ENCODE measurements around the gene DLEC1.
"Not testable (repeated sequence)": the region's sequence is repeated elsewhere in the genome, so short reads cannot be mapped to it uniquely, and the experiment has no call there.

Gene DLEC1

DNA sequence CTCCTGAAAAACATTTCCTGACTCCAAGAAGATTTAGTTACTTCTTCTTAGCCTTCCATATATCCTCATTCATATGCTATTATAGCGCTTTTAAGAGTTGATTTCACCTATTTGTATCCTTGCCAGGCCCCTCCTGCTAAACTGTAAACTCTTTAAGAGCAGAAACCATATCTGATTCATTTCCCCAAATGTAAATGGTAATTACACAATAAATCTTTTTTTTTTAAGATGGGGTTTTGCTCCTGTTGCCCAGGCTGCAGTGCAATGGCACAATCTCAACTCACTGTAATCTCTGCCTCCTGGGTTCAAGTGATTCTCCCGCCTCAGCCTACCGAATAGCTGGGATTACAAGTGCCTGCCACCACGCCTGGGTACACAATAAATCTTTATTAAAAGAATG lies 4.5 kb downstream of the DLEC1 start:
- H3K27ac ChIP-seq (ENCODE audit: low read depth, low read length), result no peak overlapping the region
- H3K4me1 ChIP-seq (ENCODE audit: control insufficient read depth, insufficient read depth, low read length), result peaks cover 13% of the 10 kb centered on the region
- H3K9ac ChIP-seq (ENCODE audit: low read length), result no peak overlapping the region
- no peaks in the 10 kb centered on the region for H3K36me3 ChIP-seq (ENCODE audit: control insufficient read depth, insufficient read depth, low read length)
- peaks cover 25% of the 10 kb centered on the region for H3K27me3 ChIP-seq (ENCODE audit: control insufficient read depth, insufficient read depth, low read length)
- no peak overlapping the region for H3K4me3 ChIP-seq (ENCODE audit: low read depth, low read length)
- no peaks in the 10 kb centered on the region for H3K9me3 ChIP-seq (ENCODE audit: control insufficient read depth, insufficient read depth, low read depth, low read length)

DNA sequence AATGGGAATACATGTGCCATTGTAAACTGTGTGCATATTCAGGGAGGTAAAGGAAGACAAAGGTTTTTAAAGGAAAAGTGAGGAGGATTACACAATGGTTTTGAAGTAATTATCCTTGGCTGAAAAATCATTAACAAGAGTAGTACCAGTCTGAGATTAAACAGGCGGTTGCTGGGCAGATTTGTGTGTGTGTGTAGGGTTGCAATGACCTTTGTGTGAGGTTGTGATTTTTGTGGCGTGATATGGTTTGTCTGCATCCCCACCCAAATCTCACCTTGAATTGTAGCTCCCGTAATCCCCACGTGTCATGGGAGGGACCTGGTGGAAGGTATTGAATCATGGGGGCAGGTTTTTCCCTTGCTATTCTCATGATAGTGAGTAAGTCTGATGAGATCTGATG lies 7.0 kb downstream of the DLEC1 start:
- H3K9ac ChIP-seq (ENCODE audit: low read length), result no peak overlapping the region
- H3K27ac ChIP-seq (ENCODE audit: low read depth, low read length), result no peak overlapping the region
- H3K4me3 ChIP-seq (ENCODE audit: low read depth, low read length), result no peak overlapping the region
- H3K36me3 ChIP-seq (ENCODE audit: control insufficient read depth, insufficient read depth, low read length), result no peaks in the 10 kb centered on the region
- H3K9me3 ChIP-seq (ENCODE audit: control insufficient read depth, insufficient read depth, low read depth, low read length), result no peaks in the 10 kb centered on the region
- peaks cover 4% of the 10 kb centered on the region; the same call in 1 of the 2 replicates for H3K27me3 ChIP-seq (ENCODE audit: control insufficient read depth, insufficient read depth, low read length)
- H3K4me1 ChIP-seq (ENCODE audit: control insufficient read depth, insufficient read depth, low read length), result no peaks in the 10 kb centered on the region

DNA sequence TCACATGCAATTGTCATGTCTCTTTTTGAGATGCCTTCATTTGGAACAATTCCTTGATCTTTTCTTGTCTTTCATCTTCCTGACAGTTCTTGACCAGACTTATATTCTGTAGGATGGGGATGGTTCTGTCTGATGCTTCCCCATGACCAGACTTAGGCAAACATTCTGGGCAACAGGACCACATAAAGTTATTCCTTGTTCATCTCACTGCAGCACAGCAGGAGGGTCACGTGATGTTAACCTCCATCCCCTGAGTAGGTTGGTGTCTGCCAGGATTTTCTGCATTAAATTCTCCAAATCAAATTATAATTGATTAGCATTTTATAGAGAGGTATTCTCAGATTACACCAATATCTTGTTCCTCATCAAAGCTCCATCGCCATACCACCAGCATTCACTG lies 7.8 kb downstream of the DLEC1 start:
- Histone ChIP-seq H3K9ac (ENCODE audit: low read length) (no peak overlapping the region), H3K27ac (ENCODE audit: low read depth, low read length) (no peak overlapping the region), H3K27me3 (ENCODE audit: control insufficient read depth, insufficient read depth, low read length) (peaks cover 4% of the 10 kb centered on the region; the same call in 1 of the 2 replicates), H3K4me1 (ENCODE audit: control insufficient read depth, insufficient read depth, low read length) (no peaks in the 10 kb centered on the region), H3K9me3 (ENCODE audit: control insufficient read depth, insufficient read depth, low read depth, low read length) (peaks cover 8% of the 10 kb centered on the region), H3K36me3 (ENCODE audit: control insufficient read depth, insufficient read depth, low read length) (no peaks in the 10 kb centered on the region), H3K4me3 (ENCODE audit: low read depth, low read length) (no peak overlapping the region)

DNA sequence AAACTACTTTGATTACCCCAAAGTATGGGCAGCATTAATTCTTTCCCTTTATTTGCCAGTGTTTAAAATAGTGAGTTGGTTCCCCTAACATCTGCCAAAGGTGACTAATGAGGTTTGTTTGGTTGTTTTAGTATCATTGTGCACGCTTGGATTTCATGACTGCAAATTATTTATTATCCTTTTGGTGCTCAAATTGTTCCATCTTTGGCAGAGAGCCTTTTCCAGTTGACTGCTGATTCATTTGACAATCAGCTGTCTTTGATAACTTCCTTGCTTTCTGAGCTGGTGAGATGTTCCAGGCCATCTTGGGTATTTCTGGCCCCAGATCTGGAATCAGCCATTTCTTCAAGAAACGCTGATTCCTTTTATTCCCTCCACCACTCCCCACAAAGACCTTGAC lies 8.9 kb downstream of the DLEC1 start:
- Histone ChIP-seq H3K9me3 (ENCODE audit: control insufficient read depth, insufficient read depth, low read depth, low read length) (peaks cover 17% of the 10 kb centered on the region), H3K36me3 (ENCODE audit: control insufficient read depth, insufficient read depth, low read length) (no peaks in the 10 kb centered on the region), H3K9ac (ENCODE audit: low read length) (no peak overlapping the region), H3K27ac (ENCODE audit: low read depth, low read length) (no peak overlapping the region), H3K4me3 (ENCODE audit: low read depth, low read length) (no peak overlapping the region), H3K4me1 (ENCODE audit: control insufficient read depth, insufficient read depth, low read length) (no peaks in the 10 kb centered on the region), H3K27me3 (ENCODE audit: control insufficient read depth, insufficient read depth, low read length) (peaks cover 4% of the 10 kb centered on the region; the same call in 1 of the 2 replicates)

DNA sequence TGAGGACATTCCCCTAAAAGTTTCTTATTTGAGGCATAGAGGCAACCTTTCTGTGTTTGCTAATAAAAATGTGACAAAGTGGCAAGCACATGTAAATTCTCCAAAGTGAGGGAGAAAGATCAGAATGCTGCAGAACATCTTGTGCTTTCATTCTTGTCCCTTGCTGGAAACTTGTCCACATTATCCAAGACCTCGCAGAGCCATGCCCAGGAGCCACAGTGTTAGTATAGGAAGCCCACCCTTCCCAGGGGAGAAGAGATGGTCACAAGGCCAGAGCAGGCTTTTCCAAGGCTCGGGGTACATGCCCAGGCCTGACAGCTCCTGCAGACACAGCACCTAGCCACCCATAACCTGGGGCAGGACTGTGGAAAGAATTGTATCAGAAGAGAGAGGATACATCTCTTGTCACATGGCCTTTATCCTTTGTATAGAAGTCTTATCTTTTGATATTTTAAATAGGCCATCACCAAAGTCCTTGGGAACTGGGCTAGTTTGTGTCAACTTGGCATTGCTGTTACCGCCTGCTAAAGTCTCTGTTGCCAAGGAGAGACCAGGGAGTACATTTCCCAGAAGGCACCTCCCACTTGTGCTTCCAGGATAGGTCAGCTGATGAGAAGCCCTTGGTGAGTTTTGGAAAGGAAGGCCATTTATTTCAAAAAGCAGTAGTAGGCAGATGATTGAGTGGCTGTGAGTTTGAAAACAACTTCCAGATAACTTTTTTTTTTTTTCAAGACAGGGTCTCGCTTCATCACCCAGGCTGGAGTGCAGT lies 10.5 kb downstream of the DLEC1 start:
- no peak overlapping the region for H3K4me3 ChIP-seq (ENCODE audit: low read depth, low read length)
- H3K27ac ChIP-seq (ENCODE audit: low read depth, low read length), result no peak overlapping the region
- H3K36me3 ChIP-seq (ENCODE audit: control insufficient read depth, insufficient read depth, low read length), result no peaks in the 10 kb centered on the region
- H3K4me1 ChIP-seq (ENCODE audit: control insufficient read depth, insufficient read depth, low read length), result no peaks in the 10 kb centered on the region
- peaks cover 18% of the 10 kb centered on the region for H3K9me3 ChIP-seq (ENCODE audit: control insufficient read depth, insufficient read depth, low read depth, low read length)
- peaks cover 2% of the 10 kb centered on the region; the same call in 1 of the 2 replicates for H3K27me3 ChIP-seq (ENCODE audit: control insufficient read depth, insufficient read depth, low read length)
- no peak overlapping the region for H3K9ac ChIP-seq (ENCODE audit: low read length)

DNA sequence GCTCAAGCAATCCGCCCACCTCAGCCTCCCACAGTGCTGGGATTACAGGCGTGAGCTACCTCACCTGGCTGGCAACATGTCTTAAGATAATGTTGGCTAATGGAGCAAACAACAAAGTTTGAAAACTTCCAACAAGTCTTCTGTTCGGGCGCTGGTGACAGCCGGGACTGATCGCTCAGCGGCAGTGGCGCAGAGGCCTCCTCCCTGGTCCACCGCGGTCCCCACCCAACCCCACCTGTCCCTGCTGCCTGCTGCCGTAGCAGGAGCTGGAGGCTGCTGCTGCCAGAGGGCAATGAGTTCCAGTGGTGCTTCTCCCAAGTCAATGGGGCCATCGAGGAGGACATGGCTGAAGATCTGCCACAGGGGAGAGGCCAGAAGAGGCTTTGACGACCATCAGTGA lies 12.1 kb downstream of the DLEC1 start:
- Histone ChIP-seq H3K9ac (ENCODE audit: low read length) (no peak overlapping the region), H3K27me3 (ENCODE audit: control insufficient read depth, insufficient read depth, low read length) (no peaks in the 10 kb centered on the region), H3K27ac (ENCODE audit: low read depth, low read length) (no peak overlapping the region), H3K9me3 (ENCODE audit: control insufficient read depth, insufficient read depth, low read depth, low read length) (peaks cover 23% of the 10 kb centered on the region), H3K4me3 (ENCODE audit: low read depth, low read length) (no peak overlapping the region), H3K4me1 (ENCODE audit: control insufficient read depth, insufficient read depth, low read length) (no peaks in the 10 kb centered on the region), H3K36me3 (ENCODE audit: control insufficient read depth, insufficient read depth, low read length) (no peaks in the 10 kb centered on the region)

DNA sequence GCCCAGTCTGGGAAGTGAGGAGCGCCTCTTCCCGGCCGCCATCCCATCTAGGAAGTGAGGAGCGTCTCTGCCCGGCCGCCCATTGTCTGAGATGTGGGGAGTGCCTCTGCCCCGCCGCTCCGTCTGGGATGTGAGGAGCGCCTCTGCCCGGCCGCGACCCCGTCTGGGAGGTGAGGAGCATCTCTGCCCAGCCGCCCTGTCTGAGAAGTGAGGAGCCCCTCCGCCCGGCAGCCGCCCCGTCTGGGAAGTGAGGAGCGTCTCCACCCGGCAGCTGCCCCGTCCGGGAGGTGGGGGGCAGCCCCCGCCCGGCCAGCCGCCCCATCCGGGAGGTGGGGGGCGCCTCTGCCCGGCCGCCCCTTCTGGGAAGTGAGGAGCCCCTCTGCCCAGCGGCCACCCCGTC lies 14.3 kb downstream of the DLEC1 start:
- H3K9ac ChIP-seq (ENCODE audit: low read length); H3K36me3 ChIP-seq (ENCODE audit: control insufficient read depth, insufficient read depth, low read length); H3K4me3 ChIP-seq (ENCODE audit: low read depth, low read length); H3K4me1 ChIP-seq (ENCODE audit: control insufficient read depth, insufficient read depth, low read length); H3K27me3 ChIP-seq (ENCODE audit: control insufficient read depth, insufficient read depth, low read length); H3K27ac ChIP-seq (ENCODE audit: low read depth, low read length): not testable (repeated sequence)
- H3K9me3 ChIP-seq (ENCODE audit: control insufficient read depth, insufficient read depth, low read depth, low read length), result peaks cover 23% of the 10 kb centered on the region

DNA sequence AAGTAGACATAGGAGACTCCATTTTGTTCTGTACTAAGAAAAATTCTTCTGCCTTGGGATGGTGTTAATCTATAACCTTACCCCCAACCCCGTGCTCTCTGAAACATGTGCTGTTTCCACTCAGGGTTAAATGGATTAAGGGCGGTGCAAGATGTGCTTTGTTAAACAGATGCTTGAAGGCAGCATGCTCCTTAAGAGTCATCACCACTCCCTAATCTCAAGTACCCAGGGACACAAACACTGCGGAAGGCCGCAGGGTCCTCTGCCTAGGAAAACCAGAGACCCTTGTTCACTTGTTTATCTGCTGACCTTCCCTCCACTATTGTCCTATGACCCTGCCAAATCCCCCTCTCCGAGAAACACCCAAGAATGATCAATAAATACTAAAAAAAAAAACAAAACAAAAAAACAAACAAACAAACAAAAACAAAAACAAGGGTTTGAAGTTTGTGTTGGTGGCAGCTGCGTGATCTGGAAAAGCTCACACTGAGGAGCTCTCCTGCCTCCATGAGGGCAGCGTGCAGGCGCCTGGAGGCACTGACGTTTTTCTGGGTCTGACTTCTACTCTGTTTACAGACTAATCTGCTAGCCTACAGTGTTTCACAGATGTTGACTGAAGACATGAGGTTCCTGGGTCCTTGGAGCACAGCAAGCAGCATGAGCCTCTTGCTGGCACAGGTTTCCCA lies 14.9 kb downstream of the DLEC1 start:
- H3K27ac ChIP-seq (ENCODE audit: low read depth, low read length); H3K27me3 ChIP-seq (ENCODE audit: control insufficient read depth, insufficient read depth, low read length); H3K4me3 ChIP-seq (ENCODE audit: low read depth, low read length); H3K9ac ChIP-seq (ENCODE audit: low read length); H3K36me3 ChIP-seq (ENCODE audit: control insufficient read depth, insufficient read depth, low read length); H3K4me1 ChIP-seq (ENCODE audit: control insufficient read depth, insufficient read depth, low read length): not testable (repeated sequence)
- H3K9me3 ChIP-seq (ENCODE audit: control insufficient read depth, insufficient read depth, low read depth, low read length), result peaks cover 23% of the 10 kb centered on the region

DNA sequence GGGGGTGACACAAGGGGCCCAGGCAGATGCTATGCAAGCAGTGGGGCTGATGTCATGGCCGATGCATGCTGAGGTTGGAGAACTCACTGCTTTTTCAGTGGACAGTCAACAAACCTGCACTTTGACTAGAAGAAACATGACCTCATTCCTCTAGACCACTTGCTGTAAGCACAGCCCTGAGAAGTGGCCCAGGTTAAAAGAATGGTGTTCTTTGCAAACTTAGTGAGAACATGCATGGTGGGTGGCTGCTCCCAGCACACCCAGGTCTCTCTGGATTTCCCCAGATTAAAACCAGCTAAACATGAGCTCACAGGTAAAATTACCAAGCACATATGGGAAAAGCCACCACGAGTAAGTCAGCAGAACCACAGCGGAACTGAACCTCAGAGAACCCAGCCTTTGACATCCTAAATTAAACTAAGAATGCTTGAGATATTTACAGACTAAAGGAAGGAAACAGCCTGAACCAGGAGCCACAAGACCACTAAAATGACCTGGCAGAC lies 15.5 kb downstream of the DLEC1 start:
- Histone ChIP-seq H3K9ac (ENCODE audit: low read length) (no peak overlapping the region), H3K9me3 (ENCODE audit: control insufficient read depth, insufficient read depth, low read depth, low read length) (peaks cover 23% of the 10 kb centered on the region), H3K27me3 (ENCODE audit: control insufficient read depth, insufficient read depth, low read length) (no peaks in the 10 kb centered on the region), H3K36me3 (ENCODE audit: control insufficient read depth, insufficient read depth, low read length) (no peaks in the 10 kb centered on the region), H3K4me3 (ENCODE audit: low read depth, low read length) (no peak overlapping the region), H3K27ac (ENCODE audit: low read depth, low read length) (no peak overlapping the region), H3K4me1 (ENCODE audit: control insufficient read depth, insufficient read depth, low read length) (no peaks in the 10 kb centered on the region)

DNA sequence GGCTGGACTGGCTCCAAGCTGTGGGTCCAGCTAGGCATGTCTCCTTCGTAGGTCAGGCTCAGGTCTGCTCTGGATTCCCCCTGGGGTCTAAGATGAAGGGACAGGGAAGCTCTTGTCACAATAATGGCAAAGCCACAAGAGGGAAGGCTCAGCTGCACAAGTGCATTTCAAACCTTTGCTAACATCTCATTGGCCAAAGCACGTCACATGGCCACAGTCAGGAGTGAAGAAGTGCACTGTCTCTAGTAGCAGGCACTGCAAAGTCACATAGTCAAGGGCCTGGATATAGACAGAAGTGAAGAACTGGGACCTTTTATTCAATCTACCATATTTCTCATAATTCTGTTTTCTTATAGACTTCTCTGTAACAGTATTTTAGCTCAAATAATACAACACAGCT lies 20.1 kb downstream of the DLEC1 start:
- no peaks in the 10 kb centered on the region for H3K4me1 ChIP-seq (ENCODE audit: control insufficient read depth, insufficient read depth, low read length)
- no peaks in the 10 kb centered on the region for H3K27me3 ChIP-seq (ENCODE audit: control insufficient read depth, insufficient read depth, low read length)
- H3K9me3 ChIP-seq (ENCODE audit: control insufficient read depth, insufficient read depth, low read depth, low read length), result peaks cover 16% of the 10 kb centered on the region; the same call in 1 of the 2 replicates
- H3K27ac ChIP-seq (ENCODE audit: low read depth, low read length), result no peak overlapping the region
- no peaks in the 10 kb centered on the region for H3K36me3 ChIP-seq (ENCODE audit: control insufficient read depth, insufficient read depth, low read length)
- no peak overlapping the region for H3K9ac ChIP-seq (ENCODE audit: low read length)
- no peak overlapping the region for H3K4me3 ChIP-seq (ENCODE audit: low read depth, low read length)

DNA sequence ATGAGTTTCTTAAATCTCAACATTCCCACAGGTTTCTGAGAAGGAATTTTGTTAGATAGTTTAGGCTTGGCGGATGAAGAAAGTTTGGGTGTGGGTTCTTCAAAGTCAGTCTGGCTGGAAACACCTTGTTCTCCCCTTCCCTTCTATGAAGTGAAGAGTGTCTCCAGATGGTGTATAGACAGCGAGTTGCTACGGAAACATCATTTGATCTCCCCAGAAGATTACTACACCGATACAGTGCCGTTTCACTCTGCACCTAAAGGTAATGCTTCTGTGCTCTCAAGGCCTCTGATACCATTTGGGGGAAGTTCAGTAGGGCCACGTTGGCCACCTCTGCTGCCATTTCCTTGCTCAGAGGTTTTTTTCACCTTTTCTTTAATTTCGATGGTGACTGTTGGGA lies 20.6 kb downstream of the DLEC1 start:
- Histone ChIP-seq H3K9me3 (ENCODE audit: control insufficient read depth, insufficient read depth, low read depth, low read length) (peaks cover 15% of the 10 kb centered on the region; the same call in 1 of the 2 replicates), H3K4me3 (ENCODE audit: low read depth, low read length) (no peak overlapping the region), H3K27ac (ENCODE audit: low read depth, low read length) (no peak overlapping the region), H3K27me3 (ENCODE audit: control insufficient read depth, insufficient read depth, low read length) (no peaks in the 10 kb centered on the region), H3K9ac (ENCODE audit: low read length) (no peak overlapping the region), H3K4me1 (ENCODE audit: control insufficient read depth, insufficient read depth, low read length) (no peaks in the 10 kb centered on the region), H3K36me3 (ENCODE audit: control insufficient read depth, insufficient read depth, low read length) (no peaks in the 10 kb centered on the region)
